Thoracic aorta (tissue), 2 donors: ENCODE data around the gene EIPR1. TPM values are rescaled to one million over a fixed set of nuclear protein-coding genes. Genes with fewer than 3 reads are reported as not detected.

Experiments
- ATAC-seq: fragments of 150-250 bp; one replicate; pipeline ENCODE4 v1.8.0; 2017; ENCODE audit warnings: low read depth; ENCODE audit not compliant: insufficient number of reproducible peaks, low FRiP score
- DNase-seq: peaks from one replicate; pipeline ENCODE4 v3.0.0-alpha.2; 2020; ENCODE audit warnings: low spot score
- H3K27ac ChIP-seq, 2 donors: fragments of 200-600 bp; sonication (generic); 1 replicate in 1 of 2; 2 replicates in 1 of 2; pipeline ENCODE4 v1.5.1; 2016; ENCODE audit warnings: mild to moderate bottlenecking in 2 of 2, moderate library complexity in 2 of 2
- H3K27me3 ChIP-seq: fragments of 200-600 bp; sonication (generic); replicated peaks from 2 replicates; pipeline ENCODE4 v1.6.0; 2016; ENCODE audit warnings: mild to moderate bottlenecking; ENCODE audit not compliant: insufficient read depth
- H3K36me3 ChIP-seq: fragments of 200-600 bp; sonication (generic); one replicate; pipeline ENCODE4 v1.5.1; 2016
- H3K4me1 ChIP-seq, 2 donors: fragments of 200-600 bp; sonication (generic); 1 replicate in 1 of 2; 2 replicates in 1 of 2; pipeline versions ENCODE4 v1.5.1 to v1.6.0; 2016; ENCODE audit warnings: low read depth in 2 of 2, mild to moderate bottlenecking in 1 of 2; ENCODE audit not compliant: control insufficient read depth in 1 of 2
- H3K4me3 ChIP-seq: fragments of 200-600 bp; sonication (generic); 2 replicates; pipeline ENCODE4 v1.5.1; 2016; ENCODE audit warnings: mild to moderate bottlenecking
- H3K9me3 ChIP-seq: fragments of 200-600 bp; sonication (generic); 2 replicates; pipeline ENCODE4 v1.5.1; 2016
- CTCF ChIP-seq: fragments of 200-600 bp; sonication (generic); IDR thresholded peaks from one replicate; pipeline ENCODE4 v1.5.1; 2019; ENCODE audit warnings: antibody characterized with exemption
- total RNA-seq, 2 donors: library from RNA; depleted of rRNA; stranded (reverse); fragments of >200 nt; gene quantifications; one replicate each; pipeline versions ENCODE4 v1.1.0 to v1.2.3, GENCODE V29; 2016

Gene EIPR1
- total RNA-seq, 2 donors from 2014 or later = 17.9 to 40.6 TPM

GRCh38 chr2:3302751-3303582 is 74.7 kb downstream of the EIPR1 start:
- Histone ChIP-seq H3K9me3 (no peaks in the 10 kb centered on the region), H3K36me3 (no peaks in the 10 kb centered on the region), H3K4me1 (no peaks in the 10 kb centered on the region), H3K4me3 (peak overlapping the region; percentile 64), H3K27ac (no peak overlapping the region), H3K27me3 (no peaks in the 10 kb centered on the region)
- no peak for DNase-seq
- no peak for TF ChIP-seq CTCF
- ATAC-seq = peak; percentile 24

GRCh38 chr2:3302421-3302750 is 75.2 kb downstream of the EIPR1 start:
- no peak overlapping the region for H3K4me3 ChIP-seq
- no peak for TF ChIP-seq CTCF
- ATAC-seq = no peak

GRCh38 chr2:3301001-3301400 is 76.6 kb downstream of the EIPR1 start:
- TF ChIP-seq CTCF = no peak
- Histone ChIP-seq H3K4me1 (no peaks in the 10 kb centered on the region), H3K27ac (no peak overlapping the region), H3K27me3 (no peaks in the 10 kb centered on the region), H3K36me3 (no peaks in the 10 kb centered on the region), H3K9me3 (no peaks in the 10 kb centered on the region), H3K4me3 (no peak overlapping the region)
- no peak for ATAC-seq
- no peak for DNase-seq

More at GRCh38 chr2:3302421-3302750, 75.2 kb downstream of the EIPR1 start:
- H3K4me1 ChIP-seq = no peaks in the 10 kb centered on the region
- no peak overlapping the region for H3K27ac ChIP-seq
- H3K27me3 ChIP-seq = no peaks in the 10 kb centered on the region
- no peaks in the 10 kb centered on the region for H3K9me3 ChIP-seq
- DNase-seq = no peak
- H3K36me3 ChIP-seq = no peaks in the 10 kb centered on the region

- H3K36me3 ChIP-seq = no peaks in the 10 kb centered on the region
- H3K4me1 ChIP-seq = no peaks in the 10 kb centered on the region
- no peak overlapping the region for H3K27ac ChIP-seq
- ATAC-seq = no peak
- DNase-seq = no peak
- H3K9me3 ChIP-seq = no peaks in the 10 kb centered on the region
- no peaks in the 10 kb centered on the region for H3K27me3 ChIP-seq
- no peak overlapping the region for H3K4me3 ChIP-seq
- no peak for TF ChIP-seq CTCF
Observed at GRCh38 chr2:3300224-3300995, 77.2 kb downstream of the EIPR1 start.

GRCh38 chr2:3299703-3300102 is 77.9 kb downstream of the EIPR1 start:
- Histone ChIP-seq H3K4me1 (no peaks in the 10 kb centered on the region), H3K9me3 (no peaks in the 10 kb centered on the region), H3K27ac (no peak overlapping the region), H3K27me3 (no peaks in the 10 kb centered on the region), H3K4me3 (no peak overlapping the region), H3K36me3 (no peaks in the 10 kb centered on the region)
- no peak for DNase-seq
- TF ChIP-seq CTCF = no peak
- no peak for ATAC-seq
